ENCODE data around the gene ADARB2. TPM values are rescaled to one million over a fixed set of nuclear protein-coding genes. Genes with fewer than 3 reads are reported as not detected.

ADARB2 gene
- polyA plus RNA-seq, 1 of the 3 experiments (the other 2 are of a cell fraction), result not detected

DNA sequence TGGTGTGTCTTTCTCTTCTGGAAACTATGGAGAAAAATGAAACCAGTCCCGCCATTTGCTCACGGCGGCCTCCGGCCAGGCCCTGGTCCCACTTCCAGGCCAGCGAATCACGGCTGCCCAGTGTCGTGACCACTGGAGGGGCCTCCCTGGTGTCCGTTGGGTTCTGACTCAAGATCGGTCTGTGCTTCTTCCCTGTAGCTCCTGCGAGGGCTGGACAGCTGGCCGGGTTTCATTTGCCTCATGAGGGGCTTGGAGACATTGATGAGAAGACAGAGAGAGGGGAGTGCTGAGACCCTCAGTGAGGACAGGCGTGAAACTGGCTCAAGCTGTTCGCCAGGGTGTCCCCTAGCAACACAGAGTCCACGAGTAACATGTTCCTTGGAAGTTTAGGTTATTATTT is 108.6 kb downstream of the ADARB2 start:
- POLR2A ChIA-PET, result no interaction called here
- Histone ChIP-seq H2AFZ (ENCODE audit: low read depth) (no peak overlapping the region), H3K27ac (ENCODE audit: low read depth in 2 of 2, low read length in 1 of 2) (no peak overlapping the region)

DNA sequence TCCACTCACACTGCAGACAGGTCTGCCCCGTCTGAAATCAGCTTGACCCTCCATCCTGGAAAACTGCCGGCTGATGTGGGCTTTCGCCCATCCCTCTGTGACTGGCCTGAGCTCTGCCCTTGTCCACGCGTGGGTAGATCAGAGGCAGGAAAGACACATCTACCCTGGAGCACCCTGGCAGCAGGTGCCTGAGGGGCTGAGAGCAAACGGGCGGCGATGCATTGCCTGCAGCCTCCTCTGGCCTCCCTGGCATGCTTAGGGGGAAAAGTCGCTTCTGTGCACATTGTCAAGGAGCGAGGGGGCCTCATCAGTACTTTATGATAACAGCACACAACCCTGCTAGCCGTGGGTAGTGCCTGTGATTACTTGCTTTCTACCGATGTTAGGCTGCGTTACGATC is 109.4 kb downstream of the ADARB2 start:
- POLR2A ChIA-PET, result no interaction called here

More for the DNA sequence above, 108.6 kb downstream of the ADARB2 start:
- no peaks in the 10 kb centered on the region for H3F3A ChIP-seq (replicated peaks; ENCODE audit: insufficient read depth)
- no peak for DNase-seq
- TF ChIP-seq ELF1 (IDR thresholded peaks at IDR 0.05) (no peak), TEAD4 (IDR thresholded peaks at IDR 0.05; ENCODE audit: borderline replicate concordance, insufficient read depth) (no peak), TCF12 (IDR thresholded peaks at IDR 0.05) (no peak), EZH2phosphoT487 (IDR thresholded peaks at IDR 0.05; ENCODE audit: borderline replicate concordance, low read depth) (no peak)
- TF ChIP-seq, protein P1, sequence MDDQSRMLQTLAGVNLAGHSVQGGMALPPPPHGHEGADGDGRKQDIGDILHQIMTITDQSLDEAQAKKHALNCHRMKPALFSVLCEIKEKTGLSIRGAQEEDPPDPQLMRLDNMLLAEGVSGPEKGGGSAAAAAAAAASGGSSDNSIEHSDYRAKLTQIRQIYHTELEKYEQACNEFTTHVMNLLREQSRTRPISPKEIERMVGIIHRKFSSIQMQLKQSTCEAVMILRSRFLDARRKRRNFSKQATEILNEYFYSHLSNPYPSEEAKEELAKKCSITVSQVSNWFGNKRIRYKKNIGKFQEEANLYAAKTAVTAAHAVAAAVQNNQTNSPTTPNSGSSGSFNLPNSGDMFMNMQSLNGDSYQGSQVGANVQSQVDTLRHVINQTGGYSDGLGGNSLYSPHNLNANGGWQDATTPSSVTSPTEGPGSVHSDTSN (IDR thresholded peaks at IDR 0.05), result no peak
- no peaks in the 10 kb centered on the region for H4K20me1 ChIP-seq (ENCODE audit: insufficient read depth)
- no peaks in the 10 kb centered on the region for H3K9me3 ChIP-seq
- no peak overlapping the region for H3K4me3 ChIP-seq (ENCODE audit: low read depth in 2 of 2, low read length in 1 of 2)
- 36% methylated on average over 14 of the region's 14 CpGs for WGBS (ENCODE audit: low lambda C conversion rate)
- H3K36me3 ChIP-seq (replicated peaks in 1 of 2; ENCODE audit: control insufficient read depth in 1 of 2, insufficient read depth in 2 of 2, low read length in 1 of 2), result no peaks in the 10 kb centered on the region
- CTCF ChIA-PET, result interaction anchor here (1.0 kb wide), 1 partner anchor 15 kb away, joined by 3 read pairs; no protein-coding TSS in a partner anchor
- H3K9me2 ChIP-seq, result no peaks in the 10 kb centered on the region
- no peaks in the 10 kb centered on the region for H3K79me2 ChIP-seq (ENCODE audit: insufficient read depth)
- no peak overlapping the region for H3K9ac ChIP-seq
- H3K4me1 ChIP-seq (ENCODE audit: control insufficient read depth in 1 of 2, insufficient read depth in 2 of 2, low read depth in 1 of 2, low read length in 1 of 2), result no peaks in the 10 kb centered on the region
- no peak overlapping the region for H3K4me2 ChIP-seq
- no peaks in the 10 kb centered on the region for H3K27me3 ChIP-seq (ENCODE audit: insufficient read depth)

DNA sequence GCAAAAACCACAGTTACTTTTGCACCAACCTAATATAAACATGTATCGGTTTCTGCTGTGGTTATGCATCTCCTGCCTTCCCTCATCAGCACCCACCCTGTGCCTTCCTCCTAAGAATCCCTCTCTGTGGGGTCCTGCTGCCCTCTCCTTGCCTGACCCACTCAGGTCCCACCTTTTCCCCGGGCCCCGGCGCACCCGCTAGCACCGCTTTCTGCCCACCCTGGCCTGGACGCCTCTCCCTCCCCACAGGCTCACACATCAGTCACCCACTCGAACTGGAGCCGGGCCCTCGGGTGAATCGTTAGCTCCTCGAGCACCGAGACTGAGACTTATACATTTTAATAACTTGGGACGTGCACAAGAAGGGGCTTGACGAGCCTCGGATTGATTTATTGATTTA is 110.5 kb downstream of the ADARB2 start:
- H3K4me2 ChIP-seq, result no peak overlapping the region
- no peaks in the 10 kb centered on the region for H3K36me3 ChIP-seq (replicated peaks in 1 of 2; ENCODE audit: control insufficient read depth in 1 of 2, insufficient read depth in 2 of 2, low read length in 1 of 2)
- no peaks in the 10 kb centered on the region for H3K79me2 ChIP-seq (ENCODE audit: insufficient read depth)
- H2AFZ ChIP-seq (ENCODE audit: low read depth), result no peak overlapping the region
- no peak for DNase-seq
- H3K27ac ChIP-seq (ENCODE audit: low read depth in 2 of 2, low read length in 1 of 2), result no peak overlapping the region
- no peaks in the 10 kb centered on the region for H4K20me1 ChIP-seq (ENCODE audit: insufficient read depth)
- no peaks in the 10 kb centered on the region for H3K27me3 ChIP-seq (ENCODE audit: insufficient read depth)
- no peaks in the 10 kb centered on the region for H3K9me2 ChIP-seq
- no peak overlapping the region for H3K4me3 ChIP-seq (ENCODE audit: low read depth in 2 of 2, low read length in 1 of 2)
- POLR2A ChIA-PET, result no interaction called here
- H3K9me3 ChIP-seq, result no peaks in the 10 kb centered on the region
- 48% methylated on average over 16 of the region's 16 CpGs for WGBS (ENCODE audit: low lambda C conversion rate)
- H3K4me1 ChIP-seq (ENCODE audit: control insufficient read depth in 1 of 2, insufficient read depth in 2 of 2, low read depth in 1 of 2, low read length in 1 of 2), result no peaks in the 10 kb centered on the region
- CTCF ChIA-PET, result no interaction called here
- no peak overlapping the region for H3K9ac ChIP-seq
- TF ChIP-seq, protein P2, sequence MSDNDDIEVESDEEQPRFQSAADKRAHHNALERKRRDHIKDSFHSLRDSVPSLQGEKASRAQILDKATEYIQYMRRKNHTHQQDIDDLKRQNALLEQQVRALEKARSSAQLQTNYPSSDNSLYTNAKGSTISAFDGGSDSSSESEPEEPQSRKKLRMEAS (IDR thresholded peaks at IDR 0.05; ENCODE audit: low read depth), result no peak
- TF ChIP-seq GATA2 (CRISPR knock-in tag; IDR thresholded peaks at IDR 0.05) (no peak), SMC3 (IDR thresholded peaks at IDR 0.05; ENCODE audit: low read depth, low read length) (no peak), GABPA (IDR thresholded peaks at IDR 0.05; ENCODE audit: low read depth) (no peak), EZH2phosphoT487 (IDR thresholded peaks at IDR 0.05; ENCODE audit: borderline replicate concordance, low read depth) (no peak), MEF2A (IDR thresholded peaks at IDR 0.05; ENCODE audit: borderline replicate concordance, low read depth) (no peak), NRF1 (IDR thresholded peaks at IDR 0.05; ENCODE audit: low read depth, low read length) (no peak), MXI1 (IDR thresholded peaks at IDR 0.05; ENCODE audit: low read depth, low read length) (no peak), ELF1 (IDR thresholded peaks at IDR 0.05) (no peak)
- TF ChIP-seq, protein P3, sequence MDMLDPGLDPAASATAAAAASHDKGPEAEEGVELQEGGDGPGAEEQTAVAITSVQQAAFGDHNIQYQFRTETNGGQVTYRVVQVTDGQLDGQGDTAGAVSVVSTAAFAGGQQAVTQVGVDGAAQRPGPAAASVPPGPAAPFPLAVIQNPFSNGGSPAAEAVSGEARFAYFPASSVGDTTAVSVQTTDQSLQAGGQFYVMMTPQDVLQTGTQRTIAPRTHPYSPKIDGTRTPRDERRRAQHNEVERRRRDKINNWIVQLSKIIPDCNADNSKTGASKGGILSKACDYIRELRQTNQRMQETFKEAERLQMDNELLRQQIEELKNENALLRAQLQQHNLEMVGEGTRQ (IDR thresholded peaks at IDR 0.05; ENCODE audit: borderline replicate concordance, low read depth, low read length), result no peak
- no peaks in the 10 kb centered on the region for H3F3A ChIP-seq (replicated peaks; ENCODE audit: insufficient read depth)

More for the DNA sequence above, 109.4 kb downstream of the ADARB2 start:
- Histone ChIP-seq H3F3A (replicated peaks; ENCODE audit: insufficient read depth) (no peaks in the 10 kb centered on the region), H3K4me2 (no peak overlapping the region), H3K36me3 (replicated peaks in 1 of 2; ENCODE audit: control insufficient read depth in 1 of 2, insufficient read depth in 2 of 2, low read length in 1 of 2) (no peaks in the 10 kb centered on the region), H3K9me3 (no peaks in the 10 kb centered on the region), H3K4me3 (ENCODE audit: low read depth in 2 of 2, low read length in 1 of 2) (no peak overlapping the region), H3K9me2 (no peaks in the 10 kb centered on the region), H3K9ac (no peak overlapping the region), H3K27me3 (ENCODE audit: insufficient read depth) (no peaks in the 10 kb centered on the region), H3K27ac (ENCODE audit: low read depth in 2 of 2, low read length in 1 of 2) (no peak overlapping the region), H3K79me2 (ENCODE audit: insufficient read depth) (no peaks in the 10 kb centered on the region), H2AFZ (ENCODE audit: low read depth) (no peak overlapping the region), H3K4me1 (ENCODE audit: control insufficient read depth in 1 of 2, insufficient read depth in 2 of 2, low read depth in 1 of 2, low read length in 1 of 2) (no peaks in the 10 kb centered on the region), H4K20me1 (ENCODE audit: insufficient read depth) (no peaks in the 10 kb centered on the region)
- TF ChIP-seq RCOR1 (IDR thresholded peaks at IDR 0.05; ENCODE audit: low read length), result no peak
- CTCF ChIA-PET, result interaction anchor here (0.8 kb wide), 1 partner anchor 1007 kb away, joined by 3 read pairs; no protein-coding TSS in a partner anchor
- DNase-seq, result no peak
- WGBS (ENCODE audit: low lambda C conversion rate), result 41% methylated on average over 8 of the region's 14 CpGs
